ENCODE results near the gene CELSR1. TPM values are rescaled to one million over a fixed set of nuclear protein-coding genes. Genes with fewer than 3 reads are reported as not detected.

CELSR1 gene
- total RNA-seq, 1 experiment from 2014 or later, result 30.7 TPM

DNA sequence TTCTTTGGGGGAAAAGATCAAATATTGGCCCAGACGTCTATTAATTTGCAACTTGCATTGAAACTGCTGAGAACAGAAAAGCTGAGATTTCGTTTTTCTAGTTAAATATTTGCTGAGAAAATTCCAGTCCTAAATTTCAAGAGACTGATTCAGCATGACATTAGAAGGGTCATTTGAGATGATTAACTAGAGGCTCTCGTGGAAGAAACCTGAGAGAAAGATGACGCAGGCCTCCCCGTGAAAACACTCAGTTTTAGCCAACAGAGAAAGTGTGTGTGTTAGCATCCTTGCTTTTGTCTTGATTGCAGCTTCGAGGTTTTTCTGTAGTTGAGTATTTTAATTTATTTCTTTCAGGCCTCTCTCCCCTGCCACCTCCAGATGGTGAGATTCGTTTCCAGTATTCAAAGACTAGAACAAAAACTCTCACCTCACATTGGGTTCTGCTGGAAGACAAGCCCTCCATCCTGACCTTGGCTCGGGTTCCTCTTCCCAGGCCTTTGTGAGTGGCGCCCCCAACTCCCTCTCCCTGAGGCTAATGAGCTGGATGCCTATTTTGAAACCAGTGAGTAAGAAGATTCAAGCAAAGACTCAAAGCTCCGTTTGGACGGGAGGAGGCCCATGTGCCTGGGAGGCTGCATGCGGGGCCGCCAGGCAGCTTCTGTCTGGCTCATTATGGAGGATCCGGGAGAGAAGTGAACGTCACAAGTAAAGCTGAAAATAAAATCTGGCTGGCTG is 52.4 kb downstream of the CELSR1 start:
- CTCF ChIA-PET, result no interaction called here
- POLR2A ChIA-PET, result no interaction called here
- TF ChIP-seq SIN3A (IDR thresholded peaks at IDR 0.05; ENCODE audit: borderline replicate concordance, insufficient read depth, low read depth, low read length), result no peak
- no peak for TF ChIP-seq TCF7L2 (IDR thresholded peaks at IDR 0.05; ENCODE audit: low read depth, low read length)
- no peak for TF ChIP-seq POLR2AphosphoS5 (IDR thresholded peaks at IDR 0.05; ENCODE audit: low read depth, low read length)
- TF ChIP-seq, protein P1, sequence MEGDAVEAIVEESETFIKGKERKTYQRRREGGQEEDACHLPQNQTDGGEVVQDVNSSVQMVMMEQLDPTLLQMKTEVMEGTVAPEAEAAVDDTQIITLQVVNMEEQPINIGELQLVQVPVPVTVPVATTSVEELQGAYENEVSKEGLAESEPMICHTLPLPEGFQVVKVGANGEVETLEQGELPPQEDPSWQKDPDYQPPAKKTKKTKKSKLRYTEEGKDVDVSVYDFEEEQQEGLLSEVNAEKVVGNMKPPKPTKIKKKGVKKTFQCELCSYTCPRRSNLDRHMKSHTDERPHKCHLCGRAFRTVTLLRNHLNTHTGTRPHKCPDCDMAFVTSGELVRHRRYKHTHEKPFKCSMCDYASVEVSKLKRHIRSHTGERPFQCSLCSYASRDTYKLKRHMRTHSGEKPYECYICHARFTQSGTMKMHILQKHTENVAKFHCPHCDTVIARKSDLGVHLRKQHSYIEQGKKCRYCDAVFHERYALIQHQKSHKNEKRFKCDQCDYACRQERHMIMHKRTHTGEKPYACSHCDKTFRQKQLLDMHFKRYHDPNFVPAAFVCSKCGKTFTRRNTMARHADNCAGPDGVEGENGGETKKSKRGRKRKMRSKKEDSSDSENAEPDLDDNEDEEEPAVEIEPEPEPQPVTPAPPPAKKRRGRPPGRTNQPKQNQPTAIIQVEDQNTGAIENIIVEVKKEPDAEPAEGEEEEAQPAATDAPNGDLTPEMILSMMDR (IDR thresholded peaks at IDR 0.05), result no peak
- TF ChIP-seq, protein P2, sequence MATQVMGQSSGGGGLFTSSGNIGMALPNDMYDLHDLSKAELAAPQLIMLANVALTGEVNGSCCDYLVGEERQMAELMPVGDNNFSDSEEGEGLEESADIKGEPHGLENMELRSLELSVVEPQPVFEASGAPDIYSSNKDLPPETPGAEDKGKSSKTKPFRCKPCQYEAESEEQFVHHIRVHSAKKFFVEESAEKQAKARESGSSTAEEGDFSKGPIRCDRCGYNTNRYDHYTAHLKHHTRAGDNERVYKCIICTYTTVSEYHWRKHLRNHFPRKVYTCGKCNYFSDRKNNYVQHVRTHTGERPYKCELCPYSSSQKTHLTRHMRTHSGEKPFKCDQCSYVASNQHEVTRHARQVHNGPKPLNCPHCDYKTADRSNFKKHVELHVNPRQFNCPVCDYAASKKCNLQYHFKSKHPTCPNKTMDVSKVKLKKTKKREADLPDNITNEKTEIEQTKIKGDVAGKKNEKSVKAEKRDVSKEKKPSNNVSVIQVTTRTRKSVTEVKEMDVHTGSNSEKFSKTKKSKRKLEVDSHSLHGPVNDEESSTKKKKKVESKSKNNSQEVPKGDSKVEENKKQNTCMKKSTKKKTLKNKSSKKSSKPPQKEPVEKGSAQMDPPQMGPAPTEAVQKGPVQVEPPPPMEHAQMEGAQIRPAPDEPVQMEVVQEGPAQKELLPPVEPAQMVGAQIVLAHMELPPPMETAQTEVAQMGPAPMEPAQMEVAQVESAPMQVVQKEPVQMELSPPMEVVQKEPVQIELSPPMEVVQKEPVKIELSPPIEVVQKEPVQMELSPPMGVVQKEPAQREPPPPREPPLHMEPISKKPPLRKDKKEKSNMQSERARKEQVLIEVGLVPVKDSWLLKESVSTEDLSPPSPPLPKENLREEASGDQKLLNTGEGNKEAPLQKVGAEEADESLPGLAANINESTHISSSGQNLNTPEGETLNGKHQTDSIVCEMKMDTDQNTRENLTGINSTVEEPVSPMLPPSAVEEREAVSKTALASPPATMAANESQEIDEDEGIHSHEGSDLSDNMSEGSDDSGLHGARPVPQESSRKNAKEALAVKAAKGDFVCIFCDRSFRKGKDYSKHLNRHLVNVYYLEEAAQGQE (IDR thresholded peaks at IDR 0.05; ENCODE audit: insufficient read depth in 1 of 2, low read depth in 2 of 2, low read length in 1 of 2), result no peak
- no peaks in the 10 kb centered on the region for H3K9me3 ChIP-seq (ENCODE audit: control insufficient read depth, insufficient read depth, low read depth, low read length)
- in situ Hi-C loops (cut with HindIII; ENCODE audit: low pct_unique_long_range_greater_than_20kb, low sequenced_read_pairs) (no loop called here), intact Hi-C loops (cut with micrococcal nuclease; ENCODE audit: unreplicated experiment) (no loop called here)
- DNase-seq (ENCODE audit: low read depth, low spot score), result no peak
- H3K27me3 ChIP-seq (ENCODE audit: control insufficient read depth, insufficient read depth, low read length), result no peaks in the 10 kb centered on the region
- no peak overlapping the region for H3K4me3 ChIP-seq (ENCODE audit: low read depth in 2 of 2, low read length in 2 of 2)
- ATAC-seq, result no peak
- BruUV-seq (replicated peaks), result no TSS peak
- H3K4me1 ChIP-seq (ENCODE audit: control insufficient read depth, insufficient read depth, low read length), result peaks cover 6% of the 10 kb centered on the region
- no peaks in the 10 kb centered on the region for H3K36me3 ChIP-seq (ENCODE audit: control insufficient read depth, insufficient read depth, low read length)
- H3K27ac ChIP-seq (ENCODE audit: low read length), result no peak overlapping the region

DNA sequence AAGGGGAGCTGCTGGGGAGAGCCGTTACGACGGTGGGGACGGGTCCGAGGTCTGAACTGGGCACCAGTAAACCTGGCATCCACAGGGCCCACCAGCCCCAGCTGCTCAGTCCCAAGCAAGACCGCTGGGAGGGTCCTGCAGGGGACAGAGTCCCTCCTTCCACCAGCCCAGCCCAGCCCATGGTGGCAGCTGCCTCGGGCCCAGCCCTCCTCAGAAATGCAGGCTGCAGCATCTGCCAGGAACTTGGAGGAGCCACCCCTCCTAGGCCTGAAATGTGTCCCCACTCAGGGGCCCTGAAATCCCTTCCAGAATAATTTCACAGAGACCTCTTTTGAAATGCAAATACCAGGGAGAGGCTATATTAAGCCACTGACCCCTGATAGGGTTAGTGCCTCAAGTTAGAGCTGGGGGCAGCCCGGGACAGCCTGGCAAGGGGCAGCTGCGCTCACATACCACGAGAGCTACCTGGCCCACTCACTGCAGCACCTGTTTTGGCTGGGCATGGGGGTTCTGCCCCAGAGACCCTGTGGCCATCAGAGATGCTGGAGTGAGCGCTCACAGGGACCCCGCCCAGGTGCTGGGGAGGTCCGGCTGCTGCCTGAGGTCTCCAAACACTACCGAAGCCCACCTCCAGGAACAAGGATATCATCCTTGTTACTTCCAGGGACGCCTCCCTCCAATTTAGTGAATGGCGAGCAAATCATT is 53.1 kb downstream of the CELSR1 start:
- ChIA-PET CTCF (no interaction called here), POLR2A (no interaction called here)
- Histone ChIP-seq H3K4me1 (ENCODE audit: control insufficient read depth, insufficient read depth, low read length) (peaks cover 6% of the 10 kb centered on the region), H3K4me3 (ENCODE audit: low read depth in 2 of 2, low read length in 2 of 2) (no peak overlapping the region), H3K27ac (ENCODE audit: low read length) (no peak overlapping the region), H3K27me3 (ENCODE audit: control insufficient read depth, insufficient read depth, low read length) (no peaks in the 10 kb centered on the region), H3K36me3 (ENCODE audit: control insufficient read depth, insufficient read depth, low read length) (no peaks in the 10 kb centered on the region), H3K9me3 (ENCODE audit: control insufficient read depth, insufficient read depth, low read depth, low read length) (no peaks in the 10 kb centered on the region)
- ATAC-seq (no peak), DNase-seq (ENCODE audit: low read depth, low spot score) (no peak)
- no TSS peak for BruUV-seq (replicated peaks)
- in situ Hi-C loops (cut with HindIII; ENCODE audit: low pct_unique_long_range_greater_than_20kb, low sequenced_read_pairs) (no loop called here), intact Hi-C loops (cut with micrococcal nuclease; ENCODE audit: unreplicated experiment) (no loop called here)
- TF ChIP-seq, protein P2 (IDR thresholded peaks at IDR 0.05; ENCODE audit: insufficient read depth in 1 of 2, low read depth in 2 of 2, low read length in 1 of 2), result no peak
- no peak for TF ChIP-seq SIN3A (IDR thresholded peaks at IDR 0.05; ENCODE audit: borderline replicate concordance, insufficient read depth, low read depth, low read length)
- TF ChIP-seq, protein P1 (IDR thresholded peaks at IDR 0.05), result no peak
- no peak for TF ChIP-seq TCF7L2 (IDR thresholded peaks at IDR 0.05; ENCODE audit: low read depth, low read length)
- no peak for TF ChIP-seq POLR2AphosphoS5 (IDR thresholded peaks at IDR 0.05; ENCODE audit: low read depth, low read length)
